Measurements from ENCODE around the gene POC1A. TPM values are rescaled to one million over a fixed set of nuclear protein-coding genes. Genes with fewer than 3 reads are reported as not detected.

Gene POC1A
- total RNA-seq, 2 experiments from 2014 or later = 0.22 to 0.39 TPM

DNA sequence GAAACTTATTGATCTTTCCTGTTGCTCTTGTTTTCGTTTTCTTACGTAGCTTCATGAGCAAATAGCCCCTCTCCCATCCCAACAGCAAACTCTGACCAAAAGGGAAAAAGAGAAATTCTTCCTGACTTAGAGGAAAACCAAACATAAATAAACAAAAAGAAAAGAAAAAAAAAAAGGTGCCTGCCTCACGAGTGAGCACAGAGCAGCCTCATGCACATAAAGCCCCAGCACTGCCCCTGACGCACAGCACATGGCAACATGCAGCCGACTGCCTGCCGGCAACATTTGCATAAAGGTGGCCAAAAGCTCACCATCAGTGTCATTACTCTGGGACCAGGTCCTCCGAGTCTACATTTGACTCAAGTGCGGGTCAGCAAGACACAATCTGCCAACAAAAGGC, 6.4 kb downstream of the POC1A start:
- no peak for ATAC-seq (ENCODE audit: poor library complexity)

DNA sequence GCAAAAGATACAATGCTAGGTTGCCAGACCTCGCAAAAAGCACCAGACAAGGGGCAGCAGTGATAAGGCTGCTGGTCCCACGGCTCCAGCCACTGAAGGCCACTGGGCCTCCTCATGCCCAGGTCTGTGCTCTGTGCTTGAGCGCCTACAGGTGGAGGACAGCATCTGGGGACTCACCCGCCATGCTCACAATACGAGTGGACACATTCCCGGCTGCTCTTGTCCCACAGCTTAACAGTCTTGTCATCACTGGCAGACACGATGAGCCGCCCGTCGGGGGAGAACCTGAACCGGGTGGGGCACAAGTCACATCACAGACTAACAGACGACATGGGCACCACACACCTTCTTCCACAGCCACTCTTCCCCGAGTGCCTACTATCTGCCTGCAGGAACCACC, 7.4 kb downstream of the POC1A start:
- POLR2A ChIA-PET = no interaction called here
- H3K27me3 Mint-ChIP-seq = no peaks in the 10 kb centered on the region
- H3K27ac ChIP-seq (ENCODE audit: low read depth in 1 of 2, low read length in 2 of 2) = no peak overlapping the region
- H3K9me3 Mint-ChIP-seq = no peaks in the 10 kb centered on the region
- peaks cover 8% of the 10 kb centered on the region for H3K4me1 Mint-ChIP-seq (ENCODE audit: low read depth)
- H3K27ac Mint-ChIP-seq = no peak overlapping the region
- H3K4me3 ChIP-seq (ENCODE audit: low read length) = no peak overlapping the region
- no peaks in the 10 kb centered on the region for H3K27me3 ChIP-seq (ENCODE audit: control insufficient read depth in 1 of 2, insufficient read depth in 2 of 2, low read length in 2 of 2)
- intact Hi-C loops (cut with DNase I, micrococcal nuclease) = loop anchor here in 1 of 2 experiments (10.0 kb wide), 1 partner anchor 642 kb away; the partner anchor contains the start of gene DCAF1
- CTCF ChIA-PET = no interaction called here
- ATAC-seq (ENCODE audit: poor library complexity) = no peak
- DNase-seq = no peak
- no peaks in the 10 kb centered on the region for H3K36me3 ChIP-seq (ENCODE audit: insufficient read depth, low read length)
- TF ChIP-seq, protein P1, sequence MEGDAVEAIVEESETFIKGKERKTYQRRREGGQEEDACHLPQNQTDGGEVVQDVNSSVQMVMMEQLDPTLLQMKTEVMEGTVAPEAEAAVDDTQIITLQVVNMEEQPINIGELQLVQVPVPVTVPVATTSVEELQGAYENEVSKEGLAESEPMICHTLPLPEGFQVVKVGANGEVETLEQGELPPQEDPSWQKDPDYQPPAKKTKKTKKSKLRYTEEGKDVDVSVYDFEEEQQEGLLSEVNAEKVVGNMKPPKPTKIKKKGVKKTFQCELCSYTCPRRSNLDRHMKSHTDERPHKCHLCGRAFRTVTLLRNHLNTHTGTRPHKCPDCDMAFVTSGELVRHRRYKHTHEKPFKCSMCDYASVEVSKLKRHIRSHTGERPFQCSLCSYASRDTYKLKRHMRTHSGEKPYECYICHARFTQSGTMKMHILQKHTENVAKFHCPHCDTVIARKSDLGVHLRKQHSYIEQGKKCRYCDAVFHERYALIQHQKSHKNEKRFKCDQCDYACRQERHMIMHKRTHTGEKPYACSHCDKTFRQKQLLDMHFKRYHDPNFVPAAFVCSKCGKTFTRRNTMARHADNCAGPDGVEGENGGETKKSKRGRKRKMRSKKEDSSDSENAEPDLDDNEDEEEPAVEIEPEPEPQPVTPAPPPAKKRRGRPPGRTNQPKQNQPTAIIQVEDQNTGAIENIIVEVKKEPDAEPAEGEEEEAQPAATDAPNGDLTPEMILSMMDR (IDR thresholded peaks at IDR 0.05) = no peak
- H3K36me3 Mint-ChIP-seq (ENCODE audit: low read depth) = no peaks in the 10 kb centered on the region
- no peaks in the 10 kb centered on the region for H3K9me3 ChIP-seq (ENCODE audit: control insufficient read depth in 1 of 2, insufficient read depth in 1 of 2, low read length in 2 of 2)
- H3K4me3 Mint-ChIP-seq = no peak overlapping the region
- peaks cover 12% of the 10 kb centered on the region for H3K4me1 ChIP-seq (ENCODE audit: insufficient read depth, low read length)

More for the DNA sequence above, 6.4 kb downstream of the POC1A start:
- H3K27me3 Mint-ChIP-seq = no peaks in the 10 kb centered on the region
- no peak for DNase-seq
- TF ChIP-seq, protein P1 (IDR thresholded peaks at IDR 0.05) = no peak
- H3K9me3 ChIP-seq (ENCODE audit: control insufficient read depth in 1 of 2, insufficient read depth in 1 of 2, low read length in 2 of 2) = no peaks in the 10 kb centered on the region
- no peak overlapping the region for H3K4me3 Mint-ChIP-seq
- intact Hi-C loops (cut with DNase I, micrococcal nuclease) = loop anchor here in 1 of 2 experiments (10.0 kb wide), 1 partner anchor 643 kb away; the partner anchor contains the start of gene DCAF1
- no peaks in the 10 kb centered on the region for H3K36me3 Mint-ChIP-seq (ENCODE audit: low read depth)
- H3K9me3 Mint-ChIP-seq = no peaks in the 10 kb centered on the region
- no peaks in the 10 kb centered on the region for H3K27me3 ChIP-seq (ENCODE audit: control insufficient read depth in 1 of 2, insufficient read depth in 2 of 2, low read length in 2 of 2)
- no peak overlapping the region for H3K27ac Mint-ChIP-seq
- peaks cover 8% of the 10 kb centered on the region for H3K4me1 Mint-ChIP-seq (ENCODE audit: low read depth)
- H3K27ac ChIP-seq (ENCODE audit: low read depth in 1 of 2, low read length in 2 of 2) = no peak overlapping the region
- POLR2A ChIA-PET = no interaction called here
- CTCF ChIA-PET = no interaction called here
- no peak overlapping the region for H3K4me3 ChIP-seq (ENCODE audit: low read length)
- H3K36me3 ChIP-seq (ENCODE audit: insufficient read depth, low read length) = no peaks in the 10 kb centered on the region
- H3K4me1 ChIP-seq (ENCODE audit: insufficient read depth, low read length) = peaks cover 12% of the 10 kb centered on the region

DNA sequence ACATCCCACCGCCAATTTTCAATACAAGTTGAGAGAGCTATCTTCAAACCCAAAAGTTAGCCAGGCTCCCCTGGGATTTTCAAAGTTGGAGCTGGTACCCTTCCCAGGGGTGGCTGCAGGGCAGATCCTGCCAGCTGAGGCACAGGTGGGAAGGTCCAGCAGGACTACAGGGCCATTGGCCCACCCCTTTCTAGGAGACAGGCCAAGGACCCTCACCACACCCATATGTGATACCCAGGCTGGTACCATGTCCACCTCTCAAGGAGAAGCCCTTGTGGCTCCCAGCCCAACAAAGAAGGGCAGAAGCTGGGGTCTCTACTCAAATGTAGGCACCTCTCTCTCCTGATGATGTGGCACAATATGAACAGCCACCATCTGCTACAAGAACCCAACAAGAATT, 8.0 kb downstream of the POC1A start:
- TF ChIP-seq, protein P1 (IDR thresholded peaks at IDR 0.05) = no peak
- intact Hi-C loops (cut with DNase I, micrococcal nuclease) = loop anchor here in 1 of 2 experiments (10.0 kb wide), 1 partner anchor 641 kb away; the partner anchor contains the start of gene DCAF1
- H3K4me3 Mint-ChIP-seq = no peak overlapping the region

More for the DNA sequence above, 8.0 kb downstream of the POC1A start:
- no peak overlapping the region for H3K4me3 ChIP-seq (ENCODE audit: low read length)
- H3K27ac Mint-ChIP-seq = no peak overlapping the region
- CTCF ChIA-PET = no interaction called here
- POLR2A ChIA-PET = no interaction called here
- H3K36me3 Mint-ChIP-seq (ENCODE audit: low read depth) = no peaks in the 10 kb centered on the region
- no peaks in the 10 kb centered on the region for H3K27me3 ChIP-seq (ENCODE audit: control insufficient read depth in 1 of 2, insufficient read depth in 2 of 2, low read length in 2 of 2)
- H3K27me3 Mint-ChIP-seq = no peaks in the 10 kb centered on the region
- H3K27ac ChIP-seq (ENCODE audit: low read depth in 1 of 2, low read length in 2 of 2) = no peak overlapping the region
- no peaks in the 10 kb centered on the region for H3K36me3 ChIP-seq (ENCODE audit: insufficient read depth, low read length)
- ATAC-seq (ENCODE audit: poor library complexity) = no peak
- no peaks in the 10 kb centered on the region for H3K9me3 Mint-ChIP-seq
- H3K9me3 ChIP-seq (ENCODE audit: control insufficient read depth in 1 of 2, insufficient read depth in 1 of 2, low read length in 2 of 2) = no peaks in the 10 kb centered on the region
- H3K4me1 Mint-ChIP-seq (ENCODE audit: low read depth) = peaks cover 8% of the 10 kb centered on the region
- H3K4me1 ChIP-seq (ENCODE audit: insufficient read depth, low read length) = peaks cover 12% of the 10 kb centered on the region
- DNase-seq = no peak

Measured in CD4-positive, alpha-beta T cell (primary cell).